ENCODE data around the gene STC2.
"Not testable (repeated sequence)": the region's sequence is repeated elsewhere in the genome, so short reads cannot be mapped to it uniquely, and the experiment has no call there.

The STC2 gene

GRCh38 chr5:173327948-173328843, at the start of gene STC2:
STC2 (minus strand) TSS chr5:173328414; CDS start chr5:173328193, 221 bp downstream.
- peak; percentile 29 for DNase-seq

- no peak for DNase-seq
These were observed 43.2 kb upstream of the STC2 start for GRCh38 chr5:173371400-173371799.

GRCh38 chr5:173363406-173363805, 35.2 kb upstream of the STC2 start:
- DNase-seq = not testable (repeated sequence)

GRCh38 chr5:173355561-173355960, 27.3 kb upstream of the STC2 start:
- DNase-seq = no peak

DNA sequence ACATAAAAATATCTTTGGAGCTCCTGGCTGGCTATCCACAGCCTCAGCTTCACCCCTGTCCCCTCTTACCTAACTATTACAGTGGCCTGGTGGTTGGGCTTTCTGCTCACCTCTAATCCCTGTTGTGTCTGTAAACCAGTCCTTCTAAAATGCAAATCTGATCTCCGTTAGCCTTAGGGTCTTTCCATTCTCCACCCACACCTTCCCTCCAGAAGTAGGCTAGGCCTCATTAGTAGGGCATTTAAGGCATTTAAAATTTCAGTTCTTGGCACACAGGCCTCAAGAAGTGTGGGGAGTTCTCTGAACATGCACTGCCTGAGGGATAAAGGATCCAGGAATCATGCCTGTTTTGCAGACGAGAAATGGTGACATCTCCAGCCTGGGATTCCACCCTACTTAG, 26.4 kb upstream of the STC2 start:
- no peak for DNase-seq

DNA sequence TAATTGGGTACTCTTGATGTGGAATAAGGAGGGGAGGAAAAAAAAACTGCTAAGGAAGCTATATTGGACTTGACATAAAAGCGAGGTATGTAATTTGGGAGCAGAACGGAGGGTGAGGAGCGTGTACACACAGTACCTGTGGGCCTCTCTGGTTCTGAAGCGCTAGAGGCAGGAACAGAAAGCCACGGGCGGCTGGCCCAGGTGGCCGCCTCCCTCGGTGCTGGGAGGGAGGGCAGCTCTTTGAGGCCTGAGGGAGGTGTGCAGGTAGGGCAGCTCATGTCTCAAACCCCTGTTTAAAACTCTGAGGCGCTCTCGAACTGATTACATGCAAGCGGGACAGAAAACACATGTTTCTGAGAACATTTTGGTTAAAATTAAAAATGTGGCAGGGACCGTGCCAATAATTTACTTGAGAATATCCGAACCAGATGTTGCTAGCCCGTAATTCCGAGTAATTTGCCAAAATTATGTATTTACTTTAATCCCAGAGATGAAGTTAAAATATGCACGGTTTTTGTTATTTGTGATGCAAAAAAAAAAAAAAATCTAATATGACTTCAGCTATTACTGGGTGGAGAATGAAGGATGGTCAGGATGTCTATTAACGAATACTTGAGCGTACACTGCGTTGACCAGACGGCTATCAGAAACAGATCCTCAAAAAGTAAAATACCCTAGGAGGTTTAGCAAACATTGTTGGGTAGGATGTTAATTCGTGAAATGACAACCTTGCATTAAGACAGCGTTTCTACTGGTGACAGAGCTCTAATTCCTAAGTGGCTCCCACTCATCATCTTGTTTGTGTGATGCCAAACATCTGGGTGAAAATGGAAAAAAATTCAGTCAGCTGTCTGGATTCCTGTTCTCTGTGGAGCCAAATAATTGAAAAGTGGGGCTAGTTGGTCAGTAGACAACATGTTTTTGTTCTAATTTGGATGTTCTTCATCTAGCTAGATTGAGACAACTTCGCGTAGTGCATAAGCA, 24.4 kb upstream of the STC2 start:
- DNase-seq = no peak

- DNase-seq = no peak
These were observed 14.9 kb upstream of the STC2 start for GRCh38 chr5:173342813-173343755.

- no peak for DNase-seq
These were observed 13.8 kb upstream of the STC2 start for GRCh38 chr5:173341961-173342430.

GRCh38 chr5:173340984-173341383, 12.8 kb upstream of the STC2 start:
- DNase-seq = no peak

DNA sequence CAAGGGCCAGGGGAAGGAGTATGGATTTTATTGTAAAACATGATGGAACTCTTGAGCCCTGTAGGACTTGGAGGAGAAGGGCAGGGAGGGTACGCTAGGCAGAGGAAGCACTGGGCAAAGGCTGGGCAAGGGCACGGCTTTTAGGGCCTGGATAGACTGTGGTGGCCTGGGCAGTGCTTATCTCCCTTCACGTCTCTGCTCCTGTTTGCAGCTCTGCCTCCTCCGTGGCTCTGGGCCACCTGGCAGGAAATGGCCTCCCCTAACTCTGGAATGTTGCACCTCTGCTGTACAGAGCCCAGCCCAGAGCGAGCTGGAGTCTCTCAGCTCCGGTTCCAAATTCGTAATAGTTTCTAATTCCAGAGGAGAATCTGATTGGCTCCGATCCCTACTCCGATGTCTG, 12.2 kb upstream of the STC2 start:
- DNase-seq = no peak

DNA sequence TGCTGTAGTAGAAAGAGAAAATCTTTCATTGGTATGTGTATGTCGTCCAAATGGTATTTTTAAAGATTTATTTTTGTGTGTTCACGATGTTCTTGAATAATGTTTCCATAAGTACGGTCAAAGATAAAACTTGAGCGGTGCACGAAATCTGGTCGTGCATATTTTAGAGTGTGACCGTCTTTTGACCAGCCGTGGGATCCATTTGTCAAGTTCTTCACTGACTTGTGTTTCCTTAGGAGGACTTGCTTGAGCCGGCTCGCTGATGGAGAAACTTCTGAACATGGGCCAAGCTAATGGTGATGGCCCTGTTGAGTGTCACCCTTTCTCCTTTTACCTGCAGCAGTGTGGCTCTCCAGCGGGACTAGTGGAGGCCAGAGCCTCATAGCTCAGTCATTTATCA, 11.1 kb upstream of the STC2 start:
- DNase-seq = no peak

DNA sequence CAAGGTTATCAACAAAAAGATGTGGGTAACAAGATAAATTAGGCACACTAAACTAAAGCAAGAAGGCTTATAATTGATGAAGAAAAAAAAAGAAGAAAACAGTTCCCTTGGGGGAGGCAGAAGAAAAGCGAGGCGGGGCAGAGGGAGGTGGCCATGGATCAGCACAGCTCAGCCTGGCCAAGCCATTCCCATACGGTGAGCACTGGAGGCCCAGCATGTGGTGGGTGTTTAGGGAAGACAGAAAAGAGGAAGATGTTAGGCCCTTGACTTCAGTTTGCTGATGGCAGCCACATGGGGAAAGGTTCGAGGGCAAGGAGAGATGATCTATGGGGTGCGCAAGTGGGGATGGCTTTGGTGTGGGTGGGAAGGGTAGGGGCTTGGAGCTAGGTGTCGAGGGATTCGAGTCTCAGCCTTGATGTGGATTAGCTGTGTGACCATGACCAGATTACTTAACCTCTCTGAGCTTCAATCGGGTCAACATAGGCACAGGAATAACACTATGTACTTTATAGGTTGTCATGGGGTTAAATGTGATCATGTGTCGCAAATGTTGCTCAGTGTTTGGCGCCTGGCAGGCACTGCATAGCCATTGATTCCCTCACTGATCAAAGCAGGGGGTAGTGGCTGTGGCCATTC, 10.3 kb upstream of the STC2 start:
- DNase-seq = no peak

- no peak for DNase-seq
These were observed 6.6 kb upstream of the STC2 start for GRCh38 chr5:173334808-173335207.

GRCh38 chr5:173333925-173334661, 5.9 kb upstream of the STC2 start:
- no peak for DNase-seq

- DNase-seq = peak; percentile 72
These were observed 3.8 kb upstream of the STC2 start for GRCh38 chr5:173331956-173332479.

DNA sequence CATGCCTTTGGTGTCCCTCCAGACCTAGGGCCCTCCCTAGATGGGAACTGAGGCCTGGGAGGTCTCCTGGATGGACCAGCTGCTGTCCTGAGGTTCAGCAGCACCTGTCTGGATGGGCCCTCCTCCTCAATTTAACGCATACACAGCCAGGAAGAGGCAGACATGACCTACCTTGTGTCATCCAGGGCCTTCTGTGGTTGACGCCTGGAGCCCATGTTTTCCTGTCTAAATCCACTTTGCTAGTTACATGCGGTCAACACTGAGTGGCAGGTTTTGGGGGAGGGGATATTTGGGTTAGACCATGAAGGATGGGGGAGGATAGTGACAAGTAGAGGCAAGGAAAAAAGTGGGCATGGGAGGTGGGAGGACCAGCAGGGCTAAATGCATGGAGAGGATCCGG, 3.1 kb upstream of the STC2 start:
- DNase-seq = no peak

GRCh38 chr5:173330338-173331206, 2.4 kb upstream of the STC2 start:
- no peak for DNase-seq

DNA sequence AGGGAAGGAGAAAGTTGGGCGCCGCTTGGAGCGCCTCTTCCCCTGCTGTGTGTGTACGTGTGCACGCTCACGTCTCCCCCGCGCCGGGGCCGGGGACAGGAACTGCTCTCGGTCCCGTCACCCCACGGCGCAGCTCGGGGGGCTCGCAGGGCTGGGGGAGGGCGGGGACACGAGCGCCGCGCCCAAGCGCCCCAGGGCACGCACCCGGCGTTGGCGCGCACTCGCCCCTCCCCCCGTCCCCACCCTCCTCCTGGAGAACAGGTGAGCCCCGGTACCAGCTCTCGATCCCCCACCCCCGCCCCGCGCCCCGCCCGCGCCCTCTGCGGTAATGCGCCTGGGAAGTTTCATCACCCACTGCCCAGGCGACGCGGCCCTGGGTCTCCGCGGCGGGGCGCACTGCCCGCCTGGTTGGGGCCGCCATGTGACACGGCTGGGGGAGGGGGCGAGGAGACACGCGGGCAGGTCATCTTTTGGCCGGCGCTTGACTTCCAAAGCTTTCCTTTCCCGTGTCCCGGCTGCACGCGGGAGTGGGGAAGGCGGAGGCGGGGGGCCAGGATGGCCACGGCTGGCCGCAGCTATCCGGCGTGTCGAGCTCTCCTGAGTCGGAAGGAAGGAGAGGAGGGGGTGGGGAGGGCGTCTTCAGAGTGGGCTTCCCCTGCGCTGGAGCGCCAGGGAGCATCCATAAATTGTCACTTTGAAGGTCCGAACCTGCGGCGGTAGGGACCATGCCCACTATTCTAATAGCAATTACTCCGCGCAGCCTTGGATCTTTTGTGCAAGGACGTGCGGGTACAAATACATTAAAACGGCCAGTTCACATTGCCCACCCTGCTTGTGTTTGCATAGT, 1.5 kb upstream of the STC2 start:
- peak; percentile 8 for DNase-seq
